NCI-H774 (cell line): Measurements from ENCODE around the gene FAM72D.
"Not testable (repeated sequence)": the region's sequence is repeated elsewhere in the genome, so short reads cannot be mapped to it uniquely, and the experiment has no call there.

Experiments
- DNase-seq: peaks from one replicate; lab custom pipeline; 2025; lab: John Stamatoyannopoulos, UW

The FAM72D gene

GRCh38 chr1:145082483-145083255 is 13.1 kb upstream of the FAM72D start:
- DNase-seq = not testable (repeated sequence)

- DNase-seq = not testable (repeated sequence)
Observed at GRCh38 chr1:145093517-145094149, 2.1 kb upstream of the FAM72D start.

- DNase-seq = not testable (repeated sequence)
Observed at GRCh38 chr1:145094655-145095211, 1.0 kb upstream of the FAM72D start.

GRCh38 chr1:145101725-145102124 is 6.0 kb downstream of the FAM72D start:
- DNase-seq = not testable (repeated sequence)

- not testable (repeated sequence) for DNase-seq
Observed at GRCh38 chr1:145103294-145103693, 7.5 kb downstream of the FAM72D start.

- not testable (repeated sequence) for DNase-seq
Observed at GRCh38 chr1:145111674-145112073, 15.9 kb downstream of the FAM72D start.

GRCh38 chr1:145112703-145113102 is 16.9 kb downstream of the FAM72D start:
- DNase-seq = not testable (repeated sequence)

GRCh38 chr1:145114560-145115057 is 18.8 kb downstream of the FAM72D start:
- not testable (repeated sequence) for DNase-seq

- DNase-seq = not testable (repeated sequence)
Observed at GRCh38 chr1:145115587-145116493, 20.1 kb downstream of the FAM72D start.

- not testable (repeated sequence) for DNase-seq
Observed at GRCh38 chr1:145119842-145120241, 24.1 kb downstream of the FAM72D start.

GRCh38 chr1:145122344-145123061 is 26.7 kb downstream of the FAM72D start:
- not testable (repeated sequence) for DNase-seq

GRCh38 chr1:145123062-145123395 is 27.3 kb downstream of the FAM72D start:
- DNase-seq = not testable (repeated sequence)

- not testable (repeated sequence) for DNase-seq
Observed at GRCh38 chr1:145123992-145124641, 28.3 kb downstream of the FAM72D start.

GRCh38 chr1:145125112-145125511 is 29.3 kb downstream of the FAM72D start:
- DNase-seq = not testable (repeated sequence)

- not testable (repeated sequence) for DNase-seq
Observed at GRCh38 chr1:145127144-145127543, 31.4 kb downstream of the FAM72D start.

- not testable (repeated sequence) for DNase-seq
Observed at GRCh38 chr1:145128697-145129469, 33.1 kb downstream of the FAM72D start.

GRCh38 chr1:145134476-145134875 is 38.7 kb downstream of the FAM72D start:
- DNase-seq = not testable (repeated sequence)

- DNase-seq = not testable (repeated sequence)
Observed at GRCh38 chr1:145140549-145140948, 44.8 kb downstream of the FAM72D start.

- DNase-seq = not testable (repeated sequence)
Observed at GRCh38 chr1:145144264-145144913, 48.6 kb downstream of the FAM72D start.
